Measurements from ENCODE around the gene IL36B. TPM values are rescaled to one million over a fixed set of nuclear protein-coding genes. Genes with fewer than 3 reads are reported as not detected.

IL36B gene
- total and polyA plus RNA-seq, 9 of the 15 experiments (the other 6 are each of a cell fraction or from before 2014, with no cell fraction given), result not detected

- TF ChIP-seq MAFF (IDR thresholded peaks at IDR 0.05; ENCODE audit: low read length), result peak; percentile 66; the same call in 1 of the 2 replicates
- TF ChIP-seq ZBED1 (IDR thresholded peaks at IDR 0.05), result no peak
- TF ChIP-seq ETS1 (conservative IDR thresholded peaks at IDR 0.05; ENCODE audit: control insufficient read depth, low read depth, low read length), result no peak
- TF ChIP-seq MAFG (tag; conservative IDR thresholded peaks at IDR 0.05), result peak; percentile 95
- TF ChIP-seq FOXO4 (CRISPR knock-in tag; IDR thresholded peaks at IDR 0.05), result no peak
- TF ChIP-seq CHD1 (IDR thresholded peaks at IDR 0.05; ENCODE audit: low read length), result no peak
- no peak for TF ChIP-seq ELF1 (tag; IDR thresholded peaks at IDR 0.05)
- no peak for TF ChIP-seq ZNF584 (CRISPR knock-in tag; IDR thresholded peaks at IDR 0.05; ENCODE audit: low read depth)
- no peak for TF ChIP-seq WHSC1 (IDR thresholded peaks at IDR 0.05; ENCODE audit: low read length)
- peak; percentile 88 for TF ChIP-seq C11orf30 (IDR thresholded peaks at IDR 0.05; ENCODE audit: low read depth)
- TF ChIP-seq SRSF7 (optimal IDR thresholded peaks at IDR 0.05; ENCODE audit: low read depth, low read length), result no peak
- TF ChIP-seq ZKSCAN1 (IDR thresholded peaks at IDR 0.05; ENCODE audit: low read depth, low read length), result no peak
- no peak for TF ChIP-seq POLR2A (conservative IDR thresholded peaks at IDR 0.05)
- TF ChIP-seq MTF1 (CRISPR knock-in tag; IDR thresholded peaks at IDR 0.05; ENCODE audit: borderline replicate concordance), result no peak
These were observed 27.9 kb downstream of the IL36B start (continued) for GRCh38 chr2:113024764-113025163.
